Measurements from ENCODE around the gene TMEM17.

The TMEM17 gene

GRCh38 chr2:62452701-62453454 lies 53.1 kb downstream of the TMEM17 start:
- DNase-seq, result no peak

- DNase-seq, result no peak
Observed at GRCh38 chr2:62450716-62451191, 55.2 kb downstream of the TMEM17 start.

Data from stimulated activated naive CD4-positive, alpha-beta T cell (primary cell).